Thyroid gland (tissue), 4 donors: ENCODE data around the gene BTNL8. TPM values are rescaled to one million over a fixed set of nuclear protein-coding genes. Genes with fewer than 3 reads are reported as not detected.
"Not testable (repeated sequence)": the region's sequence is repeated elsewhere in the genome, so short reads cannot be mapped to it uniquely, and the experiment has no call there.

Experiments used
- DNase-seq, 2 donors: peaks; one replicate each; pipeline ENCODE4 v3.0.0-alpha.2; 2019
- H3K27ac ChIP-seq, 3 donors: fragments of 200-600 bp; sonication (generic); 1 replicate in 2 of 3; 2 replicates in 1 of 3; pipeline ENCODE4 v1.5.1; 2016 to 2019; ENCODE audit warnings: mild to moderate bottlenecking in 1 of 3, moderate library complexity in 1 of 3
- H3K27me3 ChIP-seq: fragments of 200-600 bp; sonication (generic); one replicate; pipeline ENCODE4 v1.5.1; 2019
- H3K36me3 ChIP-seq, 2 donors: fragments of 200-600 bp; sonication (generic); one replicate each; pipeline ENCODE4 v1.5.1; 2016 to 2019
- H3K4me1 ChIP-seq, 2 donors: fragments of 200-600 bp; sonication (generic); one replicate each; pipeline ENCODE4 v1.5.1; 2017 to 2019
- H3K4me3 ChIP-seq, 3 donors: fragments of 200-600 bp; sonication (generic); replicated peaks in 1 of 3; 1 replicate in 2 of 3; 2 replicates in 1 of 3; pipeline ENCODE4 v1.5.1; 2016; ENCODE audit warnings: mild to moderate bottlenecking in 1 of 3
- H3K9me3 ChIP-seq: fragments of 200-600 bp; sonication (generic); one replicate; pipeline ENCODE4 v1.5.1; 2017
- POLR2A ChIP-seq, 2 donors: fragments of 450-650 bp; IDR thresholded peaks; one replicate each; pipeline ENCODE4 v1.6.1; 2017; ENCODE audit warnings: antibody characterized with exemption in 2 of 2, mild to moderate bottlenecking in 2 of 2, moderate library complexity in 1 of 2
- WGBS, 2 donors: methylation state at CpG; one replicate each; pipeline ENCODE4 v1.1.5; 2017; 5-methylcytosine and 5-hydroxymethylcytosine counted together
- intact Hi-C: fragments of 100-400 bp; cut with DNase I; formaldehyde crosslinking; loops from one replicate; pipeline ENCODE4 v1.15.1; 2023
- total RNA-seq, 4 donors: library from RNA; depleted of rRNA; stranded (reverse); fragments of >200 nt; gene quantifications; one replicate each; pipeline ENCODE4 v1.2.3, GENCODE V29; 2016
- TF ChIP-seq, protein P1 (sequence below), 6 experiments: fragments of 200-600 bp in 3 of 6; fragments of 450-650 bp in 3 of 6; sonication (generic) in 3 of 6; IDR thresholded peaks; one replicate each; pipeline ENCODE4 v1.5.1; 2016 to 2019; ENCODE audit warnings: antibody characterized with exemption in 6 of 6, mild to moderate bottlenecking in 2 of 6, inconsistent platforms in 1 of 6, moderate library complexity in 1 of 6

BTNL8 gene
- total RNA-seq, 4 donors from 2014 or later: 0.89 to 7.1 (median 2.8) TPM

- TF ChIP-seq, protein P1, sequence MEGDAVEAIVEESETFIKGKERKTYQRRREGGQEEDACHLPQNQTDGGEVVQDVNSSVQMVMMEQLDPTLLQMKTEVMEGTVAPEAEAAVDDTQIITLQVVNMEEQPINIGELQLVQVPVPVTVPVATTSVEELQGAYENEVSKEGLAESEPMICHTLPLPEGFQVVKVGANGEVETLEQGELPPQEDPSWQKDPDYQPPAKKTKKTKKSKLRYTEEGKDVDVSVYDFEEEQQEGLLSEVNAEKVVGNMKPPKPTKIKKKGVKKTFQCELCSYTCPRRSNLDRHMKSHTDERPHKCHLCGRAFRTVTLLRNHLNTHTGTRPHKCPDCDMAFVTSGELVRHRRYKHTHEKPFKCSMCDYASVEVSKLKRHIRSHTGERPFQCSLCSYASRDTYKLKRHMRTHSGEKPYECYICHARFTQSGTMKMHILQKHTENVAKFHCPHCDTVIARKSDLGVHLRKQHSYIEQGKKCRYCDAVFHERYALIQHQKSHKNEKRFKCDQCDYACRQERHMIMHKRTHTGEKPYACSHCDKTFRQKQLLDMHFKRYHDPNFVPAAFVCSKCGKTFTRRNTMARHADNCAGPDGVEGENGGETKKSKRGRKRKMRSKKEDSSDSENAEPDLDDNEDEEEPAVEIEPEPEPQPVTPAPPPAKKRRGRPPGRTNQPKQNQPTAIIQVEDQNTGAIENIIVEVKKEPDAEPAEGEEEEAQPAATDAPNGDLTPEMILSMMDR (IDR thresholded peaks at IDR 0.05): no peak
- TF ChIP-seq POLR2A (IDR thresholded peaks at IDR 0.05): no peak
- Histone ChIP-seq H3K4me1 (peaks cover 0 to 15% of the 10 kb centered on the region in 2 donors), H3K27me3 (no peaks in the 10 kb centered on the region), H3K4me3 (no peak overlapping the region), H3K36me3 (no peaks in the 10 kb centered on the region), H3K9me3 (no peaks in the 10 kb centered on the region), H3K27ac (no peak overlapping the region)
- 80 to 81% methylated on average over 13 of the region's 13 CpGs for WGBS, 2 donors
- peak; percentile 8 to 15 for DNase-seq
- intact Hi-C loops: no loop called here
Observed at GRCh38 chr5:180873615-180874520, 25.1 kb upstream of the BTNL8 start.

GRCh38 chr5:180874804-180875582 is 24.0 kb upstream of the BTNL8 start:
- DNase-seq: no peak
- WGBS, 2 donors: 84 to 85% methylated on average over 11 to 12 of the region's 12 CpGs
- H3K36me3 ChIP-seq: no peaks in the 10 kb centered on the region
- no peak for TF ChIP-seq POLR2A (IDR thresholded peaks at IDR 0.05)
- TF ChIP-seq, protein P1 (IDR thresholded peaks at IDR 0.05): no peak
- no peak overlapping the region for H3K27ac ChIP-seq
- H3K4me1 ChIP-seq: peaks cover 0 to 5% of the 10 kb centered on the region in 2 donors
- H3K4me3 ChIP-seq: no peak overlapping the region
- H3K9me3 ChIP-seq: no peaks in the 10 kb centered on the region
- intact Hi-C loops: no loop called here
- H3K27me3 ChIP-seq: no peaks in the 10 kb centered on the region

- Histone ChIP-seq H3K4me1 (no peaks in the 10 kb centered on the region), H3K27me3 (no peaks in the 10 kb centered on the region), H3K36me3 (no peaks in the 10 kb centered on the region), H3K27ac (no peak overlapping the region), H3K9me3 (no peaks in the 10 kb centered on the region), H3K4me3 (no peak overlapping the region)
- intact Hi-C loops: no loop called here
- DNase-seq: no peak
- TF ChIP-seq, protein P1 (IDR thresholded peaks at IDR 0.05): no peak
- TF ChIP-seq POLR2A (IDR thresholded peaks at IDR 0.05): no peak
- 73 to 89% methylated on average over 10 of the region's 10 CpGs for whole genome bisulfite sequencing, 2 donors
Observed at GRCh38 chr5:180875860-180876426, 23.0 kb upstream of the BTNL8 start.

GRCh38 chr5:180885845-180886529 is 13.0 kb upstream of the BTNL8 start:
- H3K27me3 ChIP-seq, intact Hi-C loops, H3K4me3 ChIP-seq, H3K4me1 ChIP-seq, H3K9me3 ChIP-seq, H3K36me3 ChIP-seq: not testable (repeated sequence)
- H3K27ac ChIP-seq: peak overlapping the region in 1 of 3 donors; percentile 56
- WGBS, 2 donors: 48 to 63% methylated on average over 6 to 7 of the region's 11 CpGs
- DNase-seq: peak; percentile 85 to 87

DNA sequence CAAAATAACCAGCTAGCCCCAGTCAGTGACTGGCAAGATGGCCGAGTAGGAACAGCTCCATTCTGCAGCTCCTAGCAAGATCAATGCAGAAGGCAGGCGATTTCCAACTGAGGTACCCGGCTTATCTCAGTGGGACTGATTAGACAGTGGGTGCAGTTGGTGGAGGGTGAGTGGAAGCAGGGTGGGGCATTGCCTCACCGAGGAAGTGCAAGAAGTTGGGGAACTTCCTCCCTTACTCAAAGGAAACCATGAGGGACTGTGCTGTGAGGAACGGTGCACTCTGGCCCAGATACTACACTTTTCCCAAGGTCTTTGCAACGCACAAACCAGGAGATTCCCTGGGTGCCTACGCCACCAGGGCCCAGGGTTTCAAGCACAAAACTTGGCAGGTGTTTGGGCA is 9.6 kb upstream of the BTNL8 start:
- no peaks in the 10 kb centered on the region for H3K9me3 ChIP-seq
- no peak for TF ChIP-seq POLR2A (IDR thresholded peaks at IDR 0.05)
- TF ChIP-seq, protein P1 (IDR thresholded peaks at IDR 0.05): no peak
- intact Hi-C loops: no loop called here
- no peak for DNase-seq
- WGBS, 2 donors: 76 to 85% methylated on average over 7 of the region's 7 CpGs
- no peak overlapping the region for H3K27ac ChIP-seq
- H3K4me1 ChIP-seq: peaks cover 4 to 9% of the 10 kb centered on the region in 2 donors
- H3K27me3 ChIP-seq: no peaks in the 10 kb centered on the region
- no peaks in the 10 kb centered on the region for H3K36me3 ChIP-seq
- no peak overlapping the region for H3K4me3 ChIP-seq

DNA sequence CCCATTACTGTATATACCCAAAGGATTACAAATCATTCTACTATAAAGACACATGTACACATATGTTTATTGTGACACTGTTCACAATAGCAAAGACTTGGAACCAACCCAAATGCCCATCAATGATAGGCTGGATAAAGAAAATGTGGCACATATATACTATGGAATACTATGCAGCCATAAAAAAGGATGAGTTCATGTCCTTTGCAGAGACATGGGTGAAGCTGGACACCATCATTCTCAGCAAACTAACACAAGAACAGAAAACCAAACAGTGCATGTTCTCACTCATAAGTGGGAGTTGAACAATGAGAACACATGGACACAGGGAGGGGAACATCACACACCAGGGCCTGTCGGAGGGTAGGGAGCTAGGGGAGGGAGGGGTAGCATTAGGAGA is 3.6 kb upstream of the BTNL8 start:
- H3K27me3 ChIP-seq, H3K4me3 ChIP-seq, H3K36me3 ChIP-seq, H3K27ac ChIP-seq, intact Hi-C loops, H3K4me1 ChIP-seq, DNase-seq, H3K9me3 ChIP-seq: not testable (repeated sequence)
- 93 to 96% methylated on average over 1 of the region's 1 CpG for WGBS, 2 donors
